GM08714 (cell line): ENCODE data around the gene SSBP3.

Experiments used
- H3K4me3 ChIP-seq: fragments of 200-500 bp; sonication (Bioruptor generic); 2 replicates; pipeline ENCODE4 v1.5.1; 2014; ENCODE audit warnings: mild to moderate bottlenecking, low read length, inconsistent platforms
- ZNF274 ChIP-seq: IDR thresholded peaks from 2 replicates; pipeline ENCODE4 v1.6.1; 2012; ENCODE audit warnings: mild to moderate bottlenecking, low read depth, low read length

Gene SSBP3

DNA sequence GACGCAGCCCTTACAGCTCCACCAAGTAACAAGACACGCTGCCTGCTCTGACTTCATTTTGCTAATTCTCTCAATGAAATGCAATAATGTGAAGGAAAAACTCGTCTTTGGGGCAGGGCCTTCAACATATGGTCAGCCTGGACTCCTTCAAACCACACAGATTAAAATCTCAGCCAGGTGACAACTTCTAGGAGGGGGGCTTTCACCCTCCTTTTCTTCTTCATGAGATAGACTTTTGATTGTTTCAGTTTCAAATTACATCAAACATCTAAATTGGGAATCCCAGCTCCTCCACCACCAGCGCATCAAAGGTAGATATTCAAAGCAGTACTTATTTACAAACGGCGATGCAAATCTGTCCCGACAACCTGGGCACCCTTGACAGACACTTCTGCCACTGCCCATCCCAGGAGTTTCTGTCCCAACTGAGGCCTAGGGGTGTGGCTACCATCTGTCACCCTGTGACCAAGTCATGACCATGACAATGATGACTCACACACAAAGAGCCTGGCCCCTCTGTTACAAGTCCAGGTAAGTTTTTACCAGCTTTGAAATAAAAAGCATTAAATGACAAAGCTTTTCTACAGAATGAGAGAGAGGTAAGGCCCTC, 29.7 kb downstream of the SSBP3 start:
- H3K4me3 ChIP-seq, result peak overlapping the region; percentile 38; the same call in 1 of the 2 replicates

DNA sequence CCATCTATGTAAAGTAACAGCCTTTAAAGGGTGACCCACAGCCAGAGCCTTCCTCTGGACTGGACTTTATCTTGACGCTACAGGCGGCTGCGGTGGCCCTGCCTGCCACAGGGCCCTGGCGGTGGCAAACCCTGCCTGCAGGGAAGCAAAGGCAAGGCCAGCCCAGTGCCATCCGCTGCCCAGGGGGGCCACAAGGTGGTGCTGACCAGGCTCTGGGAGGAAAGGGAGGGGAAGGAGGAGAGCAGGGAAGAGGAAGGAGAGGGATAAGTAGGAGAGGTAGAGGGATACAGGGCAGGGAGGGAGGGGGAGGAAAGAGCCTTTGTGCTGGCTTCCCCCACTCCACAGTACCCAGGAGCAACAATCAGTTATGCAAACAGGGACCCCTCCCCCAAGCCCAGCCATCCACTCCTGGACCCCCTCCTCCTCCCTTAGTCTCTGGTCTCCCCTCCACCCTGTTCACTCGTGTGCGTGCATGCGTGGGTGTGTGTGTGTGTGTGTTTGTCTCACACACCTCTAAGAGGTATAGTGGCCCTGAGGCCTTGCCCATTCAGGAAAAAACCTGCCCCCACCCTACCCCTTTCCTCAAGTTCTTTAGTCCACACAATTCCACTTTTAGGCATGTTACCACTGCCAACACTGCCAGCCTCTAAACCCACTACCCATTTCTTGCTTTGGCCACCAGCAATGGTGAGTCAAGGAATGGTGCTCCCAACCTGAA, 30.3 kb downstream of the SSBP3 start:
- peak overlapping the region; percentile 38; the same call in 1 of the 2 replicates for H3K4me3 ChIP-seq

More for the DNA sequence above, 29.7 kb downstream of the SSBP3 start:
- no peak for TF ChIP-seq ZNF274

DNA sequence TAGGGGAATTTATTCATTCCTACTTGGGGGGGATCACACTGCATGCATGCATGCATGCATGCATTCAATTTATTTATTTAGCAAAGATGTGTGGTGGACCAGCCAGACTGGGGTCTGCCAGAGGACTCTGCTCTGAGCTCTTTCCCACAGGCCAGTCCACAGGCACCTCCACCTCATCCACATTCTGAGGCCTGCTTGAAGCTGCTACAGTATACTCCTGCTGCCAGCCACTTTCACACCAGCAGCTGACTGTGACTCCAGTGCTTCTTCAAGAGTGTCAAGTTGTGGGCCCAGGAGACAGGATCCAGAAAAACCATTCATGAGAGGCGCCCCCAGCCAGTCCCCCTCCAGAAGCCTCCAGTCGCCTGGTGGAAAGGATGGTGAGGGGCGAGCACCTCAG, 30.9 kb downstream of the SSBP3 start:
- TF ChIP-seq ZNF274, result no peak
- H3K4me3 ChIP-seq, result no peak overlapping the region

More for the DNA sequence above, 30.3 kb downstream of the SSBP3 start:
- no peak for TF ChIP-seq ZNF274

DNA sequence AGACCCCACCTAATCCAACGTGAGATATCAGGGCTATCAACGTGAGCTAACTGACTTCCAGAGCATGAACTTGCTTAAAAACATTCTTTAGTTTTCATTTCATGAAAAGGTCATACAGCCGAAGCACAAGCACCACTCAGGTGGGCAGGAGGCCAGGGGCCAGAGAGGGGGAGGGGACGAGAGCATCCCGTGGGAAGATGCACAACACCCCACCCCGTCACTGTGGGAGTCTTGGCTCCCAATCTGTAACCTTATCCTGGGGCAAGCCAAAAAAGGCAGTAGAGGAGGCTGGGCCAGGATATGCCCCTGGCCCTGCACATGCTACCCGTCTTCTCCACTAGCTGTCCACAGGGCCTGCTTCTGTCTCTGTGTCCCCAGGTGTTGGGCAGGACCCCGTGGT, 31.4 kb downstream of the SSBP3 start:
- no peak overlapping the region for H3K4me3 ChIP-seq

DNA sequence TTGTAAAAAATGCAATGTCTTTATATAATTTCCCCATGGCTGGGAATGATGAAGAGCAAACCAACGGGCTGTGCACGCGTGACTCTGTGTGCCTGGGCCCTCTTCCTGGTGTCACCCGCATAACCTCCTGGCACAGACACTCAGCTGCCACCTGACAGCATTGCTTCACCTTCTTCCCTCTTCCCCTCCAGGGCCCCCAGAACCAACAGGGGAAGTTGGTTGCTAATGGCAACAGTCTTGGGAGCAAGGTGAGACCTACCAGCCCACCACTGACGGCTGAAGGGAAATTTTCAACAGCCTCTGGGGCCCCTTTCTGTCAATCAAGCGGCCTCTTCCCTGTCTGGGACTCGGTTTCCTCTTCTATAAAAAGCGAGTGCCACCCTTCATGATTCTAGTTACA, 33.2 kb downstream of the SSBP3 start:
- no peak for TF ChIP-seq ZNF274

More for the DNA sequence above, 31.4 kb downstream of the SSBP3 start:
- TF ChIP-seq ZNF274, result no peak

DNA sequence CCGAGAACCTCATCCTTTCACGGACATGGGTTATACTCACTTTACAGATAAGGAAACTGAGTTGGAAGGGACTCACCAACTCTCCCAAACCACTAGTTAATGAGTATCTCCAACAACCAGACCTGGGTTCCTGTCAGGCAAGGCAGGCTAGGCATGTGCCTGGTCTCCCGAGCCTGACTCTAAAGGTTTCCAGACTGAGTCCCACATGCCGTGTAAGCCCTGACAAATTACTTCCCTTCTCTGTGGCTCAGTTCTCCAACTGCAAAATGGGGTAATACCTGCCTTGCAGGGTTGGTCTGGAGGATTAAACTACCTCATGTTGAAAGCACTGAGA, 34.3 kb downstream of the SSBP3 start:
- TF ChIP-seq ZNF274, result no peak
- H3K4me3 ChIP-seq, result no peak overlapping the region; the same call in 1 of the 2 replicates

More for the DNA sequence above, 33.2 kb downstream of the SSBP3 start:
- peak overlapping the region; percentile 5; the same call in 1 of the 2 replicates for H3K4me3 ChIP-seq

GRCh38 chr1:54371038-54371941, 34.9 kb downstream of the SSBP3 start:
- no peak overlapping the region; the same call in 1 of the 2 replicates for H3K4me3 ChIP-seq
- TF ChIP-seq ZNF274, result no peak

- no peak overlapping the region for H3K4me3 ChIP-seq
- TF ChIP-seq ZNF274, result no peak
Observed at GRCh38 chr1:54370287-54370989, 35.8 kb downstream of the SSBP3 start.

DNA sequence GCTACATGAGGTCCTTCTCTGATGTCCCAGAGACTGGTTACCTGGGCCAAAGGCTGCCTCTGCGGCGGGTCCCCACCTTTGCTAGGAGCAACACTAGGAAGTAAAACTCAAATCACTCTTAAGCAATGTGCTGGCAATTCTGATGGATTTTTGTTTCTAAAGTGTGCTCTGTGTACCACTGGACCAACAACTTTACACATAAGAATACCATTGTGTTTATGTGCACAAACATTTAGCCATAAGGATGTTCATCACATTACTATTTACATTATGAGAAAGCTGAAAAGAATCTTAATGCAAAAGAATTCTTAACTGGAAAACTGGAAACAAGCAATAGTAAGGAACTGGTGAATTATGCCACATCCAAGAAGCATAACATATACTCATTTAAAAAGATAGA, 38.6 kb downstream of the SSBP3 start:
- TF ChIP-seq ZNF274, result no peak
- H3K4me3 ChIP-seq, result no peak overlapping the region

GRCh38 chr1:54365847-54366246, 40.3 kb downstream of the SSBP3 start:
- TF ChIP-seq ZNF274, result no peak

GRCh38 chr1:54365398-54365797, 40.8 kb downstream of the SSBP3 start:
- no peak for TF ChIP-seq ZNF274
- H3K4me3 ChIP-seq, result no peak overlapping the region

More at GRCh38 chr1:54365847-54366246, 40.3 kb downstream of the SSBP3 start:
- no peak overlapping the region for H3K4me3 ChIP-seq

DNA sequence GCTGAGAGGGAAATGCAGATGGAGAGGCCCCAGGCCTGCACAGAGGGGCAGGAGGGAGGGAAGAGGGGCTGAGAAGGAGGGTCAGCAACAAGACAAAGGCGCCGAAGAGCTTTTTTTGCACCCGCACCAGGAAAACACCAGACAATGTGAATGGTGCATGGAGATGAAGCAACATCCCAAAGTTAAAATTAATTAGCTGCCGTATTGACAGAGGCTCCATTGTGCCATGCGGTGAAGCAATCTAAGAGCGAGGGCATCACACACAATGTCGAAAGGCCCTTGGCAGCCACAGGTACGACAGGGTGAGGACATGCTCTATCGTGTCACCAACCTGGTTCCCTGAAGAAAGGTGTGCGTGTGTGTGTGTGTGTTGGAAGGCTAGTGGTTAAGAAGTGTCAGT, 41.2 kb downstream of the SSBP3 start:
- TF ChIP-seq ZNF274, result no peak
- no peak overlapping the region for H3K4me3 ChIP-seq

- no peak overlapping the region for H3K4me3 ChIP-seq
- no peak for TF ChIP-seq ZNF274
Observed at GRCh38 chr1:54364582-54364981, 41.6 kb downstream of the SSBP3 start.

GRCh38 chr1:54363925-54364324, 42.3 kb downstream of the SSBP3 start:
- no peak for TF ChIP-seq ZNF274

More at GRCh38 chr1:54363925-54364324, 42.3 kb downstream of the SSBP3 start:
- no peak overlapping the region for H3K4me3 ChIP-seq
